HepG2 (cell line): Measurements from ENCODE around the gene DHX58. TPM values are rescaled to one million over a fixed set of nuclear protein-coding genes. Genes with fewer than 3 reads are reported as not detected.

Experiments
- BRD4 ChIP-seq: sonication (generic); formaldehyde crosslinking; IDR thresholded peaks from 2 replicates; pipeline ENCODE4 v1.4.0; 2020; ENCODE audit warnings: missing genetic modification reagents
- CAMTA2 ChIP-seq: sonication (generic); formaldehyde crosslinking; IDR thresholded peaks from 2 replicates; pipeline ENCODE4 v1.4.0; 2020; ENCODE audit warnings: mild to moderate bottlenecking, missing genetic modification reagents, borderline replicate concordance
- CBFB ChIP-seq: sonication (generic); formaldehyde crosslinking; IDR thresholded peaks from 2 replicates; pipeline ENCODE4 v1.4.0; 2020; ENCODE audit warnings: missing genetic modification reagents
- DRAP1 ChIP-seq: IDR thresholded peaks from 2 replicates; pipeline ENCODE4 v1.6.1; 2016; ENCODE audit warnings: missing genetic modification reagents, missing compliant biosample characterization
- FOSL2 ChIP-seq: sonication (generic); formaldehyde crosslinking; IDR thresholded peaks from 2 replicates; pipeline ENCODE4 v1.4.0; 2020; ENCODE audit warnings: missing genetic modification reagents
- HCFC1 ChIP-seq: fragments of 150-350 bp; IDR thresholded peaks from 2 replicates; pipeline ENCODE4 v1.6.1; 2014; ENCODE audit warnings: low read depth, low read length
- HMGA1 ChIP-seq: sonication (generic); formaldehyde crosslinking; conservative IDR thresholded peaks from 2 replicates; pipeline ENCODE4 v1.4.0; 2020; ENCODE audit warnings: missing genetic modification reagents
- KLF9 ChIP-seq: IDR thresholded peaks from 2 replicates; pipeline ENCODE4 v1.6.1; 2016; ENCODE audit warnings: low read depth
- MBNL3 ChIP-seq: fragments of 250-450 bp; sonication (Bioruptor Pico); conservative IDR thresholded peaks from 2 replicates; pipeline ENCODE4 v1.8.0; 2022; ENCODE audit warnings: mild to moderate bottlenecking, inconsistent platforms
- MYC ChIP-seq: sonication (generic); formaldehyde crosslinking; IDR thresholded peaks from 2 replicates; pipeline ENCODE4 v1.9.0; 2021; ENCODE audit warnings: missing genetic modification reagents, borderline replicate concordance
- NCOA1 ChIP-seq: sonication (generic); formaldehyde crosslinking; IDR thresholded peaks from 2 replicates; pipeline ENCODE4 v1.9.0; 2021; ENCODE audit warnings: missing genetic modification reagents
- NFKB2 ChIP-seq: sonication (generic); formaldehyde crosslinking; IDR thresholded peaks from 2 replicates; pipeline ENCODE4 v1.4.0; 2020; ENCODE audit warnings: missing genetic modification reagents, borderline replicate concordance
- NR2C2 ChIP-seq: sonication (generic); formaldehyde crosslinking; IDR thresholded peaks from 2 replicates; pipeline ENCODE4 v1.4.0; 2020; ENCODE audit warnings: missing genetic modification reagents, mild to moderate bottlenecking, moderate library complexity, borderline replicate concordance
- NR2F6 ChIP-seq, 2 experiments: IDR thresholded peaks; 2 replicates each; pipeline ENCODE4 v1.6.1; 2016; ENCODE audit warnings: antibody characterized with exemption in 1 of 2, mild to moderate bottlenecking in 1 of 2
- PAWR ChIP-seq: sonication (generic); formaldehyde crosslinking; IDR thresholded peaks from 2 replicates; pipeline ENCODE4 v1.4.0; 2020; ENCODE audit warnings: missing genetic modification reagents, mild to moderate bottlenecking, borderline replicate concordance
- RAD51 ChIP-seq: fragments of 450-650 bp; IDR thresholded peaks from 2 replicates; pipeline ENCODE4 v1.6.1; 2016; ENCODE audit warnings: borderline replicate concordance
- SIN3A ChIP-seq: IDR thresholded peaks from 2 replicates; pipeline ENCODE4 v1.6.1; 2011; ENCODE audit warnings: low read depth, mild to moderate bottlenecking, control low read depth, low read length, borderline replicate concordance
- SP1 ChIP-seq, 2 experiments: fragments of 450-650 bp in 1 of 2; sonication (generic) in 1 of 2; formaldehyde crosslinking in 1 of 2; IDR thresholded peaks; 2 replicates each; pipeline versions ENCODE4 v1.4.0 to v1.6.1; 2016 to 2020; ENCODE audit warnings: missing genetic modification reagents in 1 of 2
- SRF ChIP-seq: IDR thresholded peaks from 2 replicates; pipeline ENCODE4 v1.6.1; 2011; ENCODE audit warnings: mild to moderate bottlenecking, low read depth, low read length, moderate library complexity
- TBL1XR1 ChIP-seq: fragments of 150-350 bp; IDR thresholded peaks from 2 replicates; pipeline ENCODE4 v1.6.1; 2014; ENCODE audit warnings: borderline replicate concordance, low read length; ENCODE audit not compliant: partially characterized antibody
- ZNF143 ChIP-seq: sonication (generic); formaldehyde crosslinking; IDR thresholded peaks from 2 replicates; pipeline ENCODE4 v1.4.0; 2020; ENCODE audit warnings: missing genetic modification reagents
- ZNF235 ChIP-seq: sonication (generic); formaldehyde crosslinking; IDR thresholded peaks from 2 replicates; pipeline ENCODE4 v1.8.1; 2023; ENCODE audit warnings: mild to moderate bottlenecking, missing genetic modification reagents, borderline replicate concordance
- ZNF253 ChIP-seq: sonication (generic); formaldehyde crosslinking; IDR thresholded peaks from 2 replicates; pipeline ENCODE4 v1.8.0; 2022; ENCODE audit warnings: mild to moderate bottlenecking, missing genetic modification reagents, borderline replicate concordance
- ZNF781 ChIP-seq: sonication (generic); formaldehyde crosslinking; IDR thresholded peaks from 2 replicates; pipeline ENCODE4 v1.5.1; 2020; ENCODE audit warnings: borderline replicate concordance, mild to moderate bottlenecking, missing genetic modification reagents; ENCODE audit errors: not compliant biosample characterization
- polyA plus RNA-seq, 8 experiments: library from polyadenylated mRNA; depleted of rRNA in 3 of 8; stranded (reverse) in 7 of 8; unstranded in 1 of 8; fragments of >200 nt; fragmentation: Illumina TruSeq in 4 of 8; extraction: Trizol in 4 of 8; gene quantifications; 2 replicates each; pipeline versions ENCODE4 v1.2.1 to v1.2.3, GENCODE V29; 2011 to 2016; ENCODE audit warnings: low read depth in 4 of 8, missing spikeins in 1 of 8, mixed read lengths in 1 of 8; ENCODE audit not compliant: insufficient read depth in 1 of 8
- total RNA-seq, 5 experiments: library from RNA; depleted of rRNA; stranded (reverse); fragments of >200 nt; fragmentation: Illumina TruSeq; extraction: Trizol; gene quantifications; 2 replicates each; pipeline ENCODE4 v1.2.3, GENCODE V29; 2016; ENCODE audit warnings: low read depth in 1 of 5
- TF ChIP-seq, protein P1 (sequence below): sonication (generic); formaldehyde crosslinking; IDR thresholded peaks from 2 replicates; pipeline ENCODE4 v1.5.1; 2020; ENCODE audit warnings: mild to moderate bottlenecking, missing genetic modification reagents, moderate library complexity
- TF ChIP-seq, protein P2 (sequence below): IDR thresholded peaks from 2 replicates; pipeline ENCODE4 v1.6.1; 2016; ENCODE audit warnings: low read depth, borderline replicate concordance
- TF ChIP-seq, protein P3 (sequence below): conservative IDR thresholded peaks from 2 replicates; pipeline ENCODE4 v1.6.1; 2018; ENCODE audit warnings: missing genetic modification reagents

The DHX58 gene
- total and polyA plus RNA-seq, 2 of the 13 experiments (the other 11 are each of a cell fraction or from before 2014, with no cell fraction given): 6.7 to 7.8 TPM

DNA sequence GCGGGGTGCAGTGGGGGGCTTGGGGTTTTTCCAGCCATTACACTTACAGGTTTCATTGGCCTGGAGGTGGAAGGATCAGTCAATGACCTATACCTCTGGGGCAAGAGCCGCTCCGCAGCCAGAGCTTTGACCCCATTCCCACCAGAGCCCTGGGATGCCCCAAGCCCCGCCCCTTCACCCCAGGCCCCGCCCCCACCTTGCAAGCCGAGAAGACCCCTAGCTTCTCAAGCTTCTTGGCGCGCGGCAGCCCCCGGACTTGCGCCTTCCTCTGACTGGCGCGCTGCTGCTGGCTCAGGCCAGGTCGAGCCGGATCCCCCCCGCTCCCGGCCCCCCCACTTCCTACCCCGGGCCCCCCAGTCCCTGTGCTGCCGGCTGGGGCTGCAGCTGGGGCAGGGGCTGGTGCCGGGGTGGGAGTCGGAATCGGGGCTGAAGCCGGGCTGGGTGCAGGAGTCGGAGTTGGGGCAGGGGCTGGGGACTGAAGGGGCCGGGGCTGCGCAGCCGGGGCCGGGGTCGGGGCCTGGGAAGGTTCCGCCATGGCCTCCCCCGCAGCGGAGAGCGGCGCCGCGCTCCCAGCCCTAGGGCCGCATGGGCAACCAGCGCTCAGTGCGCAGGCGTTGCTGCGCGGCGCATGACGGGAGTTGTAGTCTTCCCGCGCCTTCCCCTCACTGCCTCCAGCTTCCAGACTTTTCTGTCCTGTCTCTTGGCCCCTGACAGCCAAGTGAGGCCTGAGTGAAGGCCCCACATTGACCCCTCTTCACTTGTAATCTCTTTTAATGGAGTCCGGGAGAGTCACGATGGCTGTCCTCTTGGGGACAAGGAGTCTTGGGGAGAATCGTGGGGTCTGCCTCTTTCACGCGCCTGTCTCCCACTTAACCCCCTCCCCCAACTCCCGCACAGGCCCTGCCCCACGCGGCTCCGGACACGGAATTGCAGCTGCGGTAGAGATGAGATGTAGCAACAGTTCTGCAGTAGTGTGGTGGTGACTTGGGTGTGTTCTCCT lies 8.6 kb upstream of the DHX58 start, which contains the start of gene KAT2A (continued):
- TF ChIP-seq KLF9 (peak; percentile 28; the same call in 1 of the 2 replicates), SIN3A (peak; percentile 80; the same call in 1 of the 2 replicates), HMGA1 (CRISPR knock-in tag) (no peak), DRAP1 (CRISPR knock-in tag) (0 out of 2 replicates have a peak, but pooled peaks have one; percentile 37), ZNF781 (CRISPR knock-in tag) (peak; percentile 74), NFKB2 (peak; percentile 70; the same call in 1 of the 2 replicates), NCOA1 (CRISPR knock-in tag) (no peak), MYC (CRISPR knock-in tag) (peak; percentile 100), FOSL2 (no peak), NR2F6 (IDR thresholded peaks at IDR 0.05) (no peak), NR2F6 (CRISPR knock-in tag; IDR thresholded peaks at IDR 0.05) (no peak; the same call in 1 of the 2 replicates), ZNF253 (CRISPR knock-in tag) (0 out of 2 replicates have a peak, but pooled peaks have one; percentile 46), CAMTA2 (CRISPR knock-in tag) (no peak), NR2C2 (CRISPR knock-in tag) (peak; percentile 72), MBNL3 (CRISPR knock-in tag) (no peak), SP1 (IDR thresholded peaks at IDR 0.05) (no peak), SP1 (CRISPR knock-in tag; IDR thresholded peaks at IDR 0.05) (no peak), HCFC1 (peak; percentile 94), PAWR (CRISPR knock-in tag) (no peak), TBL1XR1 (no peak), ZNF235 (no peak), CBFB (peak; percentile 49; the same call in 1 of the 2 replicates), SRF (no peak), ZNF143 (CRISPR knock-in tag) (peak; percentile 96), BRD4 (CRISPR knock-in tag) (peak; percentile 74; the same call in 1 of the 2 replicates), RAD51 (no peak)
- TF ChIP-seq, protein P1, sequence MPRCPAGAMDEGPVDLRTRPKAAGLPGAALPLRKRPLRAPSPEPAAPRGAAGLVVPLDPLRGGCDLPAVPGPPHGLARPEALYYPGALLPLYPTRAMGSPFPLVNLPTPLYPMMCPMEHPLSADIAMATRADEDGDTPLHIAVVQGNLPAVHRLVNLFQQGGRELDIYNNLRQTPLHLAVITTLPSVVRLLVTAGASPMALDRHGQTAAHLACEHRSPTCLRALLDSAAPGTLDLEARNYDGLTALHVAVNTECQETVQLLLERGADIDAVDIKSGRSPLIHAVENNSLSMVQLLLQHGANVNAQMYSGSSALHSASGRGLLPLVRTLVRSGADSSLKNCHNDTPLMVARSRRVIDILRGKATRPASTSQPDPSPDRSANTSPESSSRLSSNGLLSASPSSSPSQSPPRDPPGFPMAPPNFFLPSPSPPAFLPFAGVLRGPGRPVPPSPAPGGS (CRISPR knock-in tag): no peak
- TF ChIP-seq, protein P2, sequence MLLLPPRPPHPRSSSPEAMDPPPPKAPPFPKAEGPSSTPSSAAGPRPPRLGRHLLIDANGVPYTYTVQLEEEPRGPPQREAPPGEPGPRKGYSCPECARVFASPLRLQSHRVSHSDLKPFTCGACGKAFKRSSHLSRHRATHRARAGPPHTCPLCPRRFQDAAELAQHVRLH (CRISPR knock-in tag): peak; percentile 56; the same call in 1 of the 2 replicates
- TF ChIP-seq, protein P3, sequence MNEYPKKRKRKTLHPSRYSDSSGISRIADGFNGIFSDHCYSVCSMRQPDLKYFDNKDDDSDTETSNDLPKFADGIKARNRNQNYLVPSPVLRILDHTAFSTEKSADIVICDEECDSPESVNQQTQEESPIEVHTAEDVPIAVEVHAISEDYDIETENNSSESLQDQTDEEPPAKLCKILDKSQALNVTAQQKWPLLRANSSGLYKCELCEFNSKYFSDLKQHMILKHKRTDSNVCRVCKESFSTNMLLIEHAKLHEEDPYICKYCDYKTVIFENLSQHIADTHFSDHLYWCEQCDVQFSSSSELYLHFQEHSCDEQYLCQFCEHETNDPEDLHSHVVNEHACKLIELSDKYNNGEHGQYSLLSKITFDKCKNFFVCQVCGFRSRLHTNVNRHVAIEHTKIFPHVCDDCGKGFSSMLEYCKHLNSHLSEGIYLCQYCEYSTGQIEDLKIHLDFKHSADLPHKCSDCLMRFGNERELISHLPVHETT (CRISPR knock-in tag): no peak
